H1 (cell line): Measurements from ENCODE around the gene TMEM258. TPM values are rescaled to one million over a fixed set of nuclear protein-coding genes. Genes with fewer than 3 reads are reported as not detected.

Source experiments
- CTCF ChIA-PET: fragments of 300-600 bp; sonication (Branson Sonifier 250); formaldehyde crosslinking; loops from one replicate; lab custom pipeline; 2021; ENCODE audit not compliant: partially characterized antibody; lab: Charles Lee
- POLR2A ChIA-PET: fragments of 300-600 bp; sonication (Branson Sonifier 250); formaldehyde crosslinking; loops from one replicate; lab custom pipeline; 2021; ENCODE audit warnings: inconsistent platforms; ENCODE audit not compliant: partially characterized antibody; lab: Charles Lee
- DNase-seq, 2 experiments: peaks; one replicate each; pipeline versions ENCODE4 v3.0.0 to v3.0.0-alpha.2; 2010 to 2022; ENCODE audit warnings: low spot score in 2 of 2, low read depth in 1 of 2, mixed read lengths in 1 of 2
- FAIRE-seq: peaks from 2 replicates; lab custom pipeline; 2011; peaks lifted over from hg19 to GRCh38; lab: Jason Lieb, UNC
- H2AFZ ChIP-seq: 2 replicates; pipeline ENCODE4 v1.8.1; 2012; ENCODE audit warnings: low read length, inconsistent platforms
- H2AK5ac ChIP-seq: 2 replicates; pipeline ENCODE4 v1.6.1; 2013; ENCODE audit warnings: low read depth, low read length
- H2BK120ac ChIP-seq: replicated peaks from 2 replicates; pipeline ENCODE3; 2013; ENCODE audit warnings: low read depth, low read length, inconsistent platforms
- H2BK12ac ChIP-seq: 2 replicates; pipeline ENCODE4 v1.6.1; 2013; ENCODE audit warnings: low read depth, low read length
- H2BK15ac ChIP-seq: 2 replicates; pipeline ENCODE4 v1.6.1; 2013; ENCODE audit warnings: low read length
- H2BK20ac ChIP-seq: 2 replicates; pipeline ENCODE4 v1.6.1; 2013; ENCODE audit warnings: low read length
- H2BK5ac ChIP-seq: 2 replicates; pipeline ENCODE4 v1.6.1; 2013; ENCODE audit warnings: low read depth, low read length
- H3K14ac ChIP-seq: 2 replicates; pipeline ENCODE4 v1.6.1; 2013; ENCODE audit warnings: inconsistent platforms; ENCODE audit not compliant: insufficient read length
- H3K18ac ChIP-seq: 2 replicates; pipeline ENCODE4 v1.6.1; 2013; ENCODE audit warnings: low read length; ENCODE audit errors: extremely low read depth
- H3K23ac ChIP-seq: 2 replicates; pipeline ENCODE4 v1.6.1; 2013; ENCODE audit warnings: inconsistent platforms; ENCODE audit not compliant: insufficient read length
- H3K23me2 ChIP-seq: 2 replicates; pipeline ENCODE4 v1.6.1; 2013; ENCODE audit warnings: low read depth, low read length
- H3K27ac ChIP-seq: 2 replicates; pipeline ENCODE4 v1.6.1; 2011; ENCODE audit warnings: low read depth, low read length, inconsistent platforms
- H3K27me3 ChIP-seq, 4 experiments: replicated peaks in 1 of 4; 1 replicate in 1 of 4; 2 replicates in 3 of 4; pipeline versions ENCODE4 v1.6.1 to v1.8.1; 2011 to 2013; ENCODE audit warnings: low read length in 3 of 4, mild to moderate bottlenecking in 3 of 4, inconsistent platforms in 2 of 4, mixed read lengths in 2 of 4, moderate library complexity in 1 of 4; ENCODE audit not compliant: control insufficient read depth in 3 of 4, insufficient read depth in 3 of 4; ENCODE audit errors: extremely low read depth in 1 of 4
- H3K36me3 ChIP-seq, 4 experiments: 2 replicates each; pipeline versions ENCODE4 v1.6.1 to v1.8.1; 2011 to 2013; ENCODE audit warnings: mild to moderate bottlenecking in 4 of 4, low read length in 3 of 4, moderate library complexity in 2 of 4, control low read depth in 1 of 4, inconsistent platforms in 1 of 4; ENCODE audit not compliant: insufficient read depth in 4 of 4, control insufficient read depth in 2 of 4
- H3K4ac ChIP-seq: replicated peaks from 2 replicates; pipeline ENCODE3; 2013; ENCODE audit warnings: low read length, low read depth, mixed read lengths, inconsistent platforms; ENCODE audit not compliant: insufficient read length
- H3K4me1 ChIP-seq, 4 experiments: replicated peaks in 1 of 4; 1 replicate in 1 of 4; 2 replicates in 3 of 4; pipeline versions ENCODE4 v1.6.1 to v1.8.1; 2011 to 2013; ENCODE audit warnings: low read length in 3 of 4, inconsistent platforms in 2 of 4, mixed read lengths in 1 of 4; ENCODE audit not compliant: insufficient read depth in 4 of 4, control insufficient read depth in 3 of 4
- H3K4me2 ChIP-seq, 2 experiments: 2 replicates each; pipeline versions ENCODE4 v1.6.1 to v1.8.1; 2011 to 2013; ENCODE audit warnings: low read depth in 2 of 2, low read length in 2 of 2, control low read depth in 1 of 2, inconsistent platforms in 1 of 2, mild to moderate bottlenecking in 1 of 2; ENCODE audit not compliant: insufficient read depth in 1 of 2
- H3K4me3 ChIP-seq, 4 experiments: fragments of 200-600, 300-600 bp in 1 of 4; sonication (generic), shearing (Covaris generic), sonication (Bioruptor Twin) in 1 of 4; 2 replicates each; pipeline versions ENCODE4 v1.5.1 to v1.8.1; 2011 to 2016; ENCODE audit warnings: low read length in 4 of 4, low read depth in 3 of 4, control low read depth in 2 of 4, inconsistent platforms in 2 of 4, mild to moderate bottlenecking in 2 of 4, mixed read lengths in 1 of 4, moderate library complexity in 1 of 4; ENCODE audit not compliant: insufficient read depth in 2 of 4; ENCODE audit errors: extremely low read depth in 1 of 4
- H3K56ac ChIP-seq: replicated peaks from 2 replicates; pipeline ENCODE3; 2013; ENCODE audit warnings: low read depth, mild to moderate bottlenecking, mixed read lengths, low read length, inconsistent platforms; ENCODE audit not compliant: insufficient read length
- H3K79me1 ChIP-seq: 2 replicates; pipeline ENCODE4 v1.6.1; 2013; ENCODE audit warnings: low read depth, low read length, control low read depth
- H3K79me2 ChIP-seq, 2 experiments: 2 replicates each; pipeline versions ENCODE4 v1.6.1 to v1.8.1; 2012 to 2013; ENCODE audit warnings: low read length in 2 of 2, mild to moderate bottlenecking in 2 of 2, inconsistent platforms in 1 of 2; ENCODE audit not compliant: insufficient read depth in 2 of 2, control insufficient read depth in 1 of 2
- H3K9ac ChIP-seq, 4 experiments: replicated peaks in 1 of 4; 1 replicate in 1 of 4; 2 replicates in 3 of 4; pipeline versions ENCODE4 v1.6.1 to v1.8.1; 2011 to 2013; ENCODE audit warnings: low read depth in 3 of 4, low read length in 3 of 4, control low read depth in 2 of 4, mild to moderate bottlenecking in 2 of 4, moderate library complexity in 2 of 4, inconsistent platforms in 1 of 4; ENCODE audit errors: extremely low read depth in 1 of 4
- H3K9me3 ChIP-seq, 2 experiments: 2 replicates each; pipeline versions ENCODE4 v1.6.1 to v1.8.1; 2012 to 2013; ENCODE audit warnings: mild to moderate bottlenecking in 2 of 2, moderate library complexity in 2 of 2, control low read depth in 1 of 2, inconsistent platforms in 1 of 2, low read depth in 1 of 2, low read length in 1 of 2, mixed read lengths in 1 of 2; ENCODE audit not compliant: insufficient read depth in 2 of 2
- H4K20me1 ChIP-seq, 2 experiments: replicated peaks in 1 of 2; 2 replicates each; pipeline versions ENCODE3 to v1.8.1; 2011 to 2013; ENCODE audit warnings: inconsistent platforms in 2 of 2, low read length in 2 of 2, mild to moderate bottlenecking in 1 of 2; ENCODE audit not compliant: insufficient read depth in 2 of 2, control insufficient read depth in 1 of 2
- H4K5ac ChIP-seq: 2 replicates; pipeline ENCODE4 v1.6.1; 2013; ENCODE audit warnings: low read length, low read depth, mixed read lengths, inconsistent platforms; ENCODE audit not compliant: insufficient read length
- H4K8ac ChIP-seq: 2 replicates; pipeline ENCODE4 v1.8.0; 2013; ENCODE audit warnings: mild to moderate bottlenecking, moderate library complexity, low read length, inconsistent platforms; ENCODE audit not compliant: insufficient read depth; ENCODE audit errors: extremely low read depth
- H4K91ac ChIP-seq: replicated peaks from 2 replicates; pipeline ENCODE3; 2013; ENCODE audit warnings: low read length, mixed read lengths, inconsistent platforms; ENCODE audit not compliant: insufficient read length
- CBX5 ChIP-seq: fragments of 300-800, 300-1000 bp; sonication (generic); IDR thresholded peaks from 2 replicates; pipeline ENCODE4 v1.7.1; 2016; ENCODE audit warnings: antibody characterized with exemption, low read length, low read depth
- CHD2 ChIP-seq: IDR thresholded peaks from 2 replicates; pipeline ENCODE4 v1.6.1; 2012; ENCODE audit warnings: low read length, improper control_type of control experiment
- CREB1 ChIP-seq: IDR thresholded peaks from 2 replicates; pipeline ENCODE4 v1.6.1; 2012; ENCODE audit warnings: inconsistent platforms
- CTBP2 ChIP-seq: IDR thresholded peaks from 2 replicates; pipeline ENCODE4 v1.7.0; 2011; ENCODE audit warnings: borderline replicate concordance, mild to moderate bottlenecking, moderate library complexity, mixed read lengths, low read length; ENCODE audit not compliant: insufficient read depth, insufficient read length
- EGR1 ChIP-seq: IDR thresholded peaks from 2 replicates; pipeline ENCODE4 v1.6.1; 2011; ENCODE audit warnings: low read depth, low read length, borderline replicate concordance
- HDAC2 ChIP-seq, 2 experiments: fragments of 300-600 bp in 1 of 2; sonication (generic) in 1 of 2; IDR thresholded peaks; 2 replicates each; pipeline ENCODE4 v1.6.1; 2011 to 2012; ENCODE audit warnings: low read depth in 2 of 2, low read length in 2 of 2, mild to moderate bottlenecking in 2 of 2, moderate library complexity in 2 of 2, borderline replicate concordance in 1 of 2, inconsistent platforms in 1 of 2
- JUN ChIP-seq: IDR thresholded peaks from 2 replicates; pipeline ENCODE4 v1.6.1; 2011; ENCODE audit warnings: low read depth, mild to moderate bottlenecking, improper control_type of control experiment, low read length
- KDM4A ChIP-seq: IDR thresholded peaks from one replicate; pipeline ENCODE4 v1.7.1; 2012; ENCODE audit warnings: low read depth, mild to moderate bottlenecking, moderate library complexity, low read length, inconsistent platforms; ENCODE audit not compliant: severe bottlenecking
- KDM5A ChIP-seq: fragments of 200-600 bp; IDR thresholded peaks from 2 replicates; pipeline ENCODE4 v1.7.1; 2012; ENCODE audit warnings: mild to moderate bottlenecking, low read length, inconsistent platforms, mixed read lengths
- NANOG ChIP-seq: IDR thresholded peaks from 2 replicates; pipeline ENCODE4 v1.6.1; 2011; ENCODE audit warnings: low read length, low read depth, mild to moderate bottlenecking, inconsistent platforms; ENCODE audit not compliant: insufficient read depth, poor library complexity, severe bottlenecking
- POLR2AphosphoS5 ChIP-seq: IDR thresholded peaks from 2 replicates; pipeline ENCODE4 v1.6.1; 2011; ENCODE audit warnings: low read depth, low read length
- SAP30 ChIP-seq: fragments of 300-600 bp; sonication (generic); IDR thresholded peaks from 2 replicates; pipeline ENCODE4 v1.7.1; 2012; ENCODE audit warnings: low read length, moderate library complexity, mild to moderate bottlenecking, inconsistent platforms; ENCODE audit not compliant: insufficient read depth, insufficient replicate concordance
- SP1 ChIP-seq: IDR thresholded peaks from 2 replicates; pipeline ENCODE4 v1.6.1; 2011; ENCODE audit warnings: low read depth, low read length
- WGBS, 2 experiments: shearing (Covaris generic) in 1 of 2; methylation state at CpG; one replicate each; pipeline versions ENCODE4 v1.1.6 to v1.1.7; 2013 to 2015; ENCODE audit warnings: low lambda C conversion rate in 2 of 2, mixed read lengths in 2 of 2, inconsistent platforms in 1 of 2, low coverage in 1 of 2, missing lambda C conversion rate in 1 of 2; ENCODE audit not compliant: insufficient replicate concordance in 2 of 2, insufficient coverage in 1 of 2, insufficient read length in 1 of 2; ENCODE audit errors: extremely low coverage in 1 of 2, missing lambda C conversion rate in 1 of 2; 5-methylcytosine and 5-hydroxymethylcytosine counted together
- polyA plus RNA-seq, 7 experiments: library from polyadenylated mRNA; depleted of rRNA in 3 of 7; stranded (reverse) in 5 of 7; unstranded in 2 of 7; fragments of >200 nt in 5 of 7; fragments of 200-250 nt in 2 of 7; gene quantifications; 1 replicate in 5 of 7; 2 replicates in 1 of 7; 4 replicates in 1 of 7; pipeline versions ENCODE4 v1.2.1 to v1.2.3, GENCODE V29; 2011 to 2013; ENCODE audit warnings: missing spikeins in 2 of 7, mixed read lengths in 2 of 7
- total RNA-seq: library from RNA; stranded (reverse); fragmentation: NEBNext Ultra II Directional; extraction: Animal tissue kit (Norgen Biotek cat#: 25700); gene quantifications from 2 replicates; pipeline ENCODE4 v1.2.1, GENCODE V29; 2021

The TMEM258 gene
- total and polyA plus RNA-seq, 2 of the 8 experiments (the other 6 are each of a cell fraction or from before 2014, with no cell fraction given): 186 to 759 TPM

DNA sequence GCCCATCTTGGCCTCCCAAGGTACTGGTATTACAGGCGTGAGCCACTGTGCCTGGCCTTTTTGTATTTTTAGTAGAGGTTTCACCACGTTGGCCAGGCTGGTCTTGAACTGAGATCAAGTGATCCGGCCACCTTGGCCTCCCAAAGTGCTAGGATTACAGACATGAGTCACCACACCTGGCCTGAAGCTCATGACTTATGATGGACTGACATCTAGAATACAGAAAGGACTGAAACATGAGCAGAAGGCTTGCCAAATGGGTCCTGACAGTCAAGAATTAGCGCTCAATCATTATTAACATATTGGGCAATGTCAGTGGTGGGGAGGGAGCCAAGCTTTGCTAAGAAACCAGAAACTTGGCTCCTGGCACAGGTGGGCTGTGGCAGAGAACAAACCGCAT lies 19.4 kb upstream of the TMEM258 start:
- Histone ChIP-seq H3K56ac (no peak overlapping the region), H3K9me3 (peaks cover 0 to 2% of the 10 kb centered on the region in 2 experiments; a peak in 1 of 4 replicates), H3K27ac (no peak overlapping the region), H3K4ac (no peak overlapping the region), H3K4me2 (no peak overlapping the region), H2BK120ac (no peak overlapping the region), H4K91ac (no peak overlapping the region), H2BK12ac (no peak overlapping the region), H3K4me3 (no peak overlapping the region), H2AFZ (no peak overlapping the region), H3K23me2 (peaks cover 7% of the 10 kb centered on the region; the same call in 1 of the 2 replicates), H3K23ac (no peak overlapping the region), H2BK15ac (no peak overlapping the region), H3K27me3 (no peaks in the 10 kb centered on the region), H3K4me1 (peaks cover 0 to 6% (median 1%) of the 10 kb centered on the region in 4 experiments; a peak in 3 of 7 replicates), H4K20me1 (peaks cover 0 to 8% of the 10 kb centered on the region in 2 experiments), H3K79me1 (peaks cover 6% of the 10 kb centered on the region), H3K9ac (no peak overlapping the region), H3K18ac (no peak overlapping the region), H3K14ac (no peak overlapping the region), H3K36me3 (peaks cover 35 to 72% (median 58%) of the 10 kb centered on the region in 4 experiments), H4K8ac (no peak overlapping the region), H2AK5ac (no peak overlapping the region), H2BK5ac (no peak overlapping the region), H4K5ac (no peak overlapping the region), H2BK20ac (no peak overlapping the region), H3K79me2 (peaks cover 0 to 20% of the 10 kb centered on the region in 2 experiments; a peak in 1 of 4 replicates)
- 90% methylated on average over 5 of the region's 5 CpGs; no CpG with 5 or more reads in 1 of the 2 experiments for WGBS, 2 experiments
- ChIA-PET POLR2A (interaction anchor here (1.6 to 16.2 kb wide), 5 partner anchors 14 to 48 kb away, joined by 3 to 354 read pairs (median 3); partner anchors contain the start of genes FADS2, FEN1 and TMEM258), CTCF (interaction anchor here (0.6 to 10.2 kb wide), 4 partner anchors 12 to 38 kb away, joined by 3 to 118 read pairs (median 4); partner anchors contain the start of genes FADS2 and FEN1)
- FAIRE-seq (no peak), DNase-seq (no peak)
- TF ChIP-seq EGR1 (no peak), CHD2 (no peak), POLR2AphosphoS5 (no peak), SP1 (no peak), NANOG (no peak), HDAC2 (IDR thresholded peaks at IDR 0.05; ENCODE audit: borderline replicate concordance in 1 of 2, low read depth in 2 of 2, low read length in 2 of 2) (no peak), CREB1 (no peak), CTBP2 (no peak), KDM5A (no peak), JUN (no peak), CBX5 (no peak), KDM4A (no peak), SAP30 (no peak)
